ENCODE results near the gene FNBP1. TPM values are rescaled to one million over a fixed set of nuclear protein-coding genes. Genes with fewer than 3 reads are reported as not detected.
"Not testable (repeated sequence)": the region's sequence is repeated elsewhere in the genome, so short reads cannot be mapped to it uniquely, and the experiment has no call there.

Gene FNBP1
- total and polyA plus RNA-seq, 3 donors from 2014 or later: 37.9 to 89.2 (median 76.6) TPM

GRCh38 chr9:129996161-129996830, 46.7 kb downstream of the FNBP1 start:
- peaks cover 30% of the 10 kb centered on the region for H3K4me1 ChIP-seq
- DNase-seq: no peak
- H3K4me3 ChIP-seq: no peak overlapping the region
- WGBS, 2 donors: 77 to 78% methylated on average over 7 of the region's 7 CpGs
- H3K27me3 ChIP-seq: no peaks in the 10 kb centered on the region
- H3K9me3 ChIP-seq: no peaks in the 10 kb centered on the region
- no peaks in the 10 kb centered on the region for H3K36me3 ChIP-seq (ENCODE audit: low read depth, missing control alignments)
- intact Hi-C loops (cut with DNase I; ENCODE audit: low total_unique reads): no loop called here
- TF ChIP-seq POLR2A (IDR thresholded peaks at IDR 0.05): no peak
- no peak for TF ChIP-seq CTCF (IDR thresholded peaks at IDR 0.05)
- peak overlapping the region; percentile 50 to 73 for H3K27ac ChIP-seq

GRCh38 chr9:129995409-129996160, 47.4 kb downstream of the FNBP1 start:
- no peaks in the 10 kb centered on the region for H3K27me3 ChIP-seq
- TF ChIP-seq CTCF (IDR thresholded peaks at IDR 0.05) (no peak), POLR2A (IDR thresholded peaks at IDR 0.05) (no peak)
- no peaks in the 10 kb centered on the region for H3K9me3 ChIP-seq
- intact Hi-C loops (cut with DNase I; ENCODE audit: low total_unique reads): no loop called here
- 47 to 62% methylated on average over 5 of the region's 5 CpGs for WGBS, 2 donors
- peak overlapping the region; percentile 50 to 73 for H3K27ac ChIP-seq
- no peaks in the 10 kb centered on the region for H3K36me3 ChIP-seq (ENCODE audit: low read depth, missing control alignments)
- H3K4me3 ChIP-seq: no peak overlapping the region
- DNase-seq: peak; percentile 72
- peaks cover 30% of the 10 kb centered on the region for H3K4me1 ChIP-seq

DNA sequence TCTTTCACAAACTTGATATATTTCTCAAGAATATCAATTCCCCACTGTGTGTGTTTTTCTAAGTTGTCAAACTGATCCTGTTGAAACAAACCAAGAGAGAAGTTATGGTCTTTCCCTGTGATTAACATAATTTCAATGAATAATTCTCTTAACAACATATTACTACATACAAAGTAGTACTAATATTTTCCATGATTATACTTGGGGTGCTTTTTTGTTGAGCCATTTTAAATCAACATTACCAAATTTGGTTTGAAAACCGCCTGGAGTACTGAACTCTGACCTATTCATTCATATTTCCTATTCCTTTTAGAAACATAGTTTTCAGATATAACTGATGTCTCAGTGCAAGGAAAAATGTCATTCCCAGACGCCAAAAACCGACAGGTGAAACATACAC, 48.1 kb downstream of the FNBP1 start:
- no peaks in the 10 kb centered on the region for H3K36me3 ChIP-seq (ENCODE audit: low read depth, missing control alignments)
- H3K9me3 ChIP-seq: no peaks in the 10 kb centered on the region
- TF ChIP-seq CTCF (IDR thresholded peaks at IDR 0.05) (no peak), POLR2A (IDR thresholded peaks at IDR 0.05) (no peak)
- peaks cover 31% of the 10 kb centered on the region for H3K4me1 ChIP-seq
- 58 to 66% methylated on average over 3 of the region's 3 CpGs for WGBS, 2 donors
- no peaks in the 10 kb centered on the region for H3K27me3 ChIP-seq
- H3K27ac ChIP-seq: peak overlapping the region; percentile 50 to 73
- intact Hi-C loops (cut with DNase I; ENCODE audit: low total_unique reads): no loop called here
- no peak for DNase-seq
- H3K4me3 ChIP-seq: no peak overlapping the region

DNA sequence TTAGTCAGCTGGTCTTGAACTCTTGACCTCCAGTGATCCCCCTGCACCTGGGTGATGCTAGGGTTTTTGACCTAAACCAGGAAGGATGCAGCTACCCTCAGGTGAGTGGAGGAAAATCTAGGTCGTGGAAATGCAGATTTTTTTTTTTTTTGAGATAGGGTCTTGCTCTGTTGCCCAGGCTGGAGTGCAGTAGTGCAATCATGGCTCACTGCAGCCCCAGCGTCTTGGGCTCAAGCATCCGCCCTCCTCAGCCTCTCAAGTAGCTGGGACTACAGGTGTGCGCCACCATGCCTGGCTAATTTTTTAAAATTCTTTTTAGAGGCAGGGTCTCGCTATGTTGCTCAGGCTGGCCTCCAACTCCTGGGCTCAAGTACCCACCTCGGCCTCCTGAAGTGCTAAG, 51.9 kb downstream of the FNBP1 start:
- H3K36me3 ChIP-seq (ENCODE audit: low read depth, missing control alignments); DNase-seq; H3K9me3 ChIP-seq; H3K27ac ChIP-seq; H3K27me3 ChIP-seq; intact Hi-C loops (cut with DNase I; ENCODE audit: low total_unique reads); H3K4me3 ChIP-seq: not testable (repeated sequence)
- WGBS, 2 donors: 89 to 96% methylated on average over 6 of the region's 6 CpGs
- H3K4me1 ChIP-seq: peaks cover 19% of the 10 kb centered on the region

- DNase-seq: peak; percentile 4
- no peaks in the 10 kb centered on the region for H3K36me3 ChIP-seq (ENCODE audit: low read depth, missing control alignments)
- no peaks in the 10 kb centered on the region for H3K27me3 ChIP-seq
- H3K4me1 ChIP-seq: peaks cover 12% of the 10 kb centered on the region
- no peak overlapping the region for H3K4me3 ChIP-seq
- TF ChIP-seq CTCF (IDR thresholded peaks at IDR 0.05): no peak
- TF ChIP-seq POLR2A (IDR thresholded peaks at IDR 0.05): no peak
- no peak overlapping the region for H3K27ac ChIP-seq
- H3K9me3 ChIP-seq: no peaks in the 10 kb centered on the region
- intact Hi-C loops (cut with DNase I; ENCODE audit: low total_unique reads): no loop called here
- 70 to 74% methylated on average over 6 of the region's 6 CpGs for WGBS, 2 donors
These were observed 52.5 kb downstream of the FNBP1 start for GRCh38 chr9:129990269-129991010.
